HEK293T (cell line): ENCODE data around the gene CRISP2.

Experiments
- CTCF ChIA-PET: fragments of 350-600 bp; formaldehyde crosslinking; extraction: SDS; loops from one replicate; lab custom pipeline; 2021; ENCODE audit warnings: antibody characterized with exemption, inconsistent platforms; lab: Yijun Ruan, JAX
- POLR2A ChIA-PET: fragments of 350-600 bp; formaldehyde crosslinking; extraction: SDS; loops from one replicate; lab custom pipeline; 2020; ENCODE audit warnings: antibody characterized with exemption, inconsistent platforms; lab: Yijun Ruan, JAX
- DNase-seq: peaks from one replicate; pipeline ENCODE4 v3.0.0; 2012; ENCODE audit warnings: mixed read lengths; ENCODE audit errors: extremely low spot score
- ARNT ChIP-seq: fragments of 450-650 bp; IDR thresholded peaks from 2 replicates; pipeline ENCODE4 v1.6.1; 2017; ENCODE audit warnings: mild to moderate bottlenecking
- BHLHE40 ChIP-seq: fragments of 450-650 bp; IDR thresholded peaks from 2 replicates; pipeline ENCODE4 v1.6.1; 2016; ENCODE audit warnings: mild to moderate bottlenecking, moderate library complexity, borderline replicate concordance
- CTBP1 ChIP-seq: fragments of 450-650 bp; IDR thresholded peaks from 2 replicates; pipeline ENCODE4 v1.6.1; 2016; ENCODE audit warnings: borderline replicate concordance
- ELF4 ChIP-seq: fragments of 450-650 bp; IDR thresholded peaks from 2 replicates; pipeline ENCODE4 v1.6.1; 2017; ENCODE audit warnings: antibody characterized with exemption
- FOXA1 ChIP-seq: fragments of 450-650 bp; IDR thresholded peaks from 2 replicates; pipeline ENCODE4 v1.6.1; 2016; ENCODE audit warnings: mild to moderate bottlenecking
- FOXK2 ChIP-seq: fragments of 450-650 bp; IDR thresholded peaks from 2 replicates; pipeline ENCODE4 v1.6.1; 2016; ENCODE audit warnings: mild to moderate bottlenecking
- FOXM1 ChIP-seq: fragments of 450-650 bp; IDR thresholded peaks from 2 replicates; pipeline ENCODE4 v1.6.1; 2017; ENCODE audit warnings: mild to moderate bottlenecking, borderline replicate concordance
- HDGF ChIP-seq: fragments of 450-650 bp; IDR thresholded peaks from 2 replicates; pipeline ENCODE4 v1.6.1; 2017; ENCODE audit warnings: antibody characterized with exemption, borderline replicate concordance
- L3MBTL2 ChIP-seq: fragments of 450-650 bp; conservative IDR thresholded peaks from 2 replicates; pipeline ENCODE4 v1.6.1; 2016; ENCODE audit warnings: mild to moderate bottlenecking
- LEF1 ChIP-seq: fragments of 450-650 bp; IDR thresholded peaks from 2 replicates; pipeline ENCODE4 v1.6.1; 2017; ENCODE audit warnings: mild to moderate bottlenecking, borderline replicate concordance
- NFRKB ChIP-seq: fragments of 450-650 bp; IDR thresholded peaks from 2 replicates; pipeline ENCODE4 v1.6.1; 2016; ENCODE audit warnings: mild to moderate bottlenecking, moderate library complexity
- SP1 ChIP-seq: fragments of 450-650 bp; IDR thresholded peaks from 2 replicates; pipeline ENCODE4 v1.6.1; 2017
- SUZ12 ChIP-seq: fragments of 450-650 bp; IDR thresholded peaks from 2 replicates; pipeline ENCODE4 v1.6.1; 2016; ENCODE audit warnings: mild to moderate bottlenecking
- TARDBP ChIP-seq: fragments of 450-650 bp; IDR thresholded peaks from 2 replicates; pipeline ENCODE4 v1.6.1; 2016
- ZNF384 ChIP-seq: fragments of 450-650 bp; IDR thresholded peaks from 2 replicates; pipeline ENCODE4 v1.6.1; 2016
- TF ChIP-seq, protein P1 (sequence below): fragments of 450-650 bp; IDR thresholded peaks from 2 replicates; pipeline ENCODE4 v1.6.1; 2016

Gene CRISP2, protein sequence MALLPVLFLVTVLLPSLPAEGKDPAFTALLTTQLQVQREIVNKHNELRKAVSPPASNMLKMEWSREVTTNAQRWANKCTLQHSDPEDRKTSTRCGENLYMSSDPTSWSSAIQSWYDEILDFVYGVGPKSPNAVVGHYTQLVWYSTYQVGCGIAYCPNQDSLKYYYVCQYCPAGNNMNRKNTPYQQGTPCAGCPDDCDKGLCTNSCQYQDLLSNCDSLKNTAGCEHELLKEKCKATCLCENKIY

DNA sequence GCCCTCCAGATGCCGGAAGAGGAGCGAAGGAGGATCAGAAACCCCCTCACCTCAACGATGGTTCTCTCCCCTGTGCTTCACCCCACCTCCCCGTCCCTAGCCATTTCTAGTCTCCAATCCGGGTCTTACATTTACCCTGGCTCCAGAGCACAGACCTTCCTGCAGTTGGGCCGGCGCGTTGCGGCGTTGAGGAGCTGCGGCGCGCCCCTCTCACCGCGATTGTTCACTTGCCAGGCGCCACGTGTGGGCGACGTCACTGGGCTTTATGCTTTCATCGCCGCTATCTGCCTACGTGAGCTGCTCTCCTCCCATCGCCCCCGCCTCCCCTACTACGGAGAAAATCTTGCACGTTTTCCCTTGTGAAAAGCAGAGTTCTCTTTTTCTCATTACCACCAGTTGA lies at the start of gene CRISP2:
Gene CRISP2 (minus strand): TSS at position 198 of the 400 bp plus-strand sequence. CDS start 4,347 bp downstream, outside the sequence.
- POLR2A ChIA-PET, result no interaction called here
- TF ChIP-seq FOXM1 (no peak), NFRKB (no peak), ARNT (no peak), ZNF384 (no peak), BHLHE40 (no peak), ELF4 (no peak), SUZ12 (no peak), FOXK2 (no peak), HDGF (no peak)
- CTCF ChIA-PET, result no interaction called here
- DNase-seq, result no peak

DNA sequence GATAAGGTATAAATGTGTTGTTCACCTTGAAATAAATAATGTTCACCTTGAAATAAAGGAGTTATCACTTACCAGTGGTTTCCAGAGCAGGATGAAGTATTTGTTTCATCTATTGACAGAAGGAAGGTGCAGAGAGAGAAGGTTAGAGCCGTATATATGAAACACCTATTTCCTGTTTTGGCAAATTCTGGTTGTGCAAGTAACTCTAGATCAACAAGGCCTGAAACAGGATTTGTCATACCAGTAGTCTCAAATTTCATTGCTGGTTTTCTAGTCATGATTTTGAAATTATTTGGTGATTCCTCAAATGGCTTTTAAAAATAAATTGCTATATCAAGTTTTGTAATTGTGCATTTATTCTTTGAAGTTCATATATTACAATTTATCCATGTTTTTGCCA lies 30.9 kb upstream of the CRISP2 start, which contains the start of gene CRISP3:
Gene CRISP3 (minus strand): TSS at position 130 of the 400 bp plus-strand sequence. CDS start 21 bp downstream, at position 109.
- TF ChIP-seq, protein P1, sequence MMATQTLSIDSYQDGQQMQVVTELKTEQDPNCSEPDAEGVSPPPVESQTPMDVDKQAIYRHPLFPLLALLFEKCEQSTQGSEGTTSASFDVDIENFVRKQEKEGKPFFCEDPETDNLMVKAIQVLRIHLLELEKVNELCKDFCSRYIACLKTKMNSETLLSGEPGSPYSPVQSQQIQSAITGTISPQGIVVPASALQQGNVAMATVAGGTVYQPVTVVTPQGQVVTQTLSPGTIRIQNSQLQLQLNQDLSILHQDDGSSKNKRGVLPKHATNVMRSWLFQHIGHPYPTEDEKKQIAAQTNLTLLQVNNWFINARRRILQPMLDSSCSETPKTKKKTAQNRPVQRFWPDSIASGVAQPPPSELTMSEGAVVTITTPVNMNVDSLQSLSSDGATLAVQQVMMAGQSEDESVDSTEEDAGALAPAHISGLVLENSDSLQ, result no peak
- TF ChIP-seq FOXK2 (no peak), ZNF384 (no peak), FOXM1 (no peak), ELF4 (no peak), LEF1 (no peak), FOXA1 (no peak), L3MBTL2 (no peak), NFRKB (no peak)
- ChIA-PET POLR2A (no interaction called here), CTCF (no interaction called here)
- DNase-seq, result no peak

DNA sequence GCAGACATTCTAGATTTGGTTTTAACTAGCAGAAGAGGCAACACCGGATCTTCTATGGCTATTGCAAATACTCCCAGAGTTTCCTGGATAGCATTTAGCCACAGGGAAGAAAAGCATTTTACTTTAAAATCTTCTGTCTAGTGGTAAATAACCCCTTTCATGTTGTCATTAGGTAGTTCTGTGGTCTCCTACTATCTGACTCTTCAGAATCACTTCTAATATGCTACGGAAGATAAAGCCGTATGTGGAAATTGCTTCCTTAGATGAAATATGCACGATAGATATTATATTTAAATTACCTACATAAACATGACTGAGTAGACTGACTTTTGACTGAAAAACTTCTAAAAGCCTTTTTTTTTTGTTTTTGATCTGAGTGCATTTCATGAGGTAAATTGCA lies 30.1 kb upstream of the CRISP2 start:
- TF ChIP-seq FOXA1 (no peak), FOXM1 (no peak), ZNF384 (no peak), SP1 (no peak), NFRKB (no peak), TARDBP (no peak), LEF1 (no peak), CTBP1 (no peak)
- TF ChIP-seq, protein P1, result no peak
- CTCF ChIA-PET, result no interaction called here
- POLR2A ChIA-PET, result no interaction called here
- no peak for DNase-seq

DNA sequence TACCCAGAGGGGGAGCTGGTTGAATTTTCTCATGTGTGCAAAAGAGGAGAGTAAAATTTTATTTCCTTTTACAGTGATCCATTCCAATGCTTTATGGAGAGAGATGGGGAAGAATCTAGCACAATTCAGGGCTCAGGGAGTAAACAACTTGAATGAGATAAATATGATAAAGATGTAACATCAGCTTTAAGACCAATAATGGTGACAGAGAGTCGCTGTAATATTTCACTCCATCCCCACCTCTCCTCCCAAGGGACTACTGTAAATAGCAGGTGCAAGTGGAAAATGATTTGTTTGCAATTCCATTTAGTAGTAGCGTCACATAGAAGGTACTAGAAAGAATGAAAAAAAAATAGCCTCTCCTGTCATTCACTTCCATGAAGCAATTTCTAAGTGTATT lies 26.1 kb upstream of the CRISP2 start:
- ChIA-PET CTCF (no interaction called here), POLR2A (no interaction called here)
- TF ChIP-seq FOXM1 (no peak), BHLHE40 (no peak), HDGF (no peak), TARDBP (no peak), NFRKB (no peak), SUZ12 (no peak), CTBP1 (no peak), LEF1 (no peak), L3MBTL2 (no peak), FOXK2 (no peak), ARNT (no peak), ZNF384 (no peak), ELF4 (no peak), SP1 (no peak), FOXA1 (no peak)
- TF ChIP-seq, protein P1, result no peak
- no peak for DNase-seq

DNA sequence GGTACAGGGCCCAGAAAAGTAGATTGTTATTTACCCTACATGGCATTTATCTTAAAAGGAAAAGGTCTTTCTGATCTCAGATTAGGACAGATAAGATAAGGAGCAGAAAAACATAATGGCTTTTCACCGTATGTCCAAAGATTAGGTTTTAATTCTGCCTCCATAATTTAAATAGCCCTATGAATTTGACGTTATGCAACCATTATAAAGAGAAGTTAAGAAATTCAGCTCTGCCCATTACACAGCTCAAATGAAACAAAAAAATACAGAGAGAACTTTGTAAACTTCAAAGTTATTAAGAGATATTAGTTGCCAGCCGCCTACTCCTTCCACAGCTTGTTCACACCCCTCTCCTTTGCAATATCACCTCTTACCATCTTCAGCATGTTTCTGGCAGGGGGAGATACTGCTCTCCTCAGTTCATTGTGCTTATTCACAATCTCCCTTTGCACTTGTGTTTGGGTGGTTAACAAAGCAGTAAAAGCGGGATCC lies 22.7 kb upstream of the CRISP2 start:
- no peak for DNase-seq
- POLR2A ChIA-PET, result no interaction called here
- CTCF ChIA-PET, result no interaction called here
- TF ChIP-seq BHLHE40, result no peak
- TF ChIP-seq LEF1, result no peak
- TF ChIP-seq CTBP1, result no peak
- TF ChIP-seq, protein P1, result no peak
- TF ChIP-seq NFRKB, result no peak
- no peak for TF ChIP-seq TARDBP

DNA sequence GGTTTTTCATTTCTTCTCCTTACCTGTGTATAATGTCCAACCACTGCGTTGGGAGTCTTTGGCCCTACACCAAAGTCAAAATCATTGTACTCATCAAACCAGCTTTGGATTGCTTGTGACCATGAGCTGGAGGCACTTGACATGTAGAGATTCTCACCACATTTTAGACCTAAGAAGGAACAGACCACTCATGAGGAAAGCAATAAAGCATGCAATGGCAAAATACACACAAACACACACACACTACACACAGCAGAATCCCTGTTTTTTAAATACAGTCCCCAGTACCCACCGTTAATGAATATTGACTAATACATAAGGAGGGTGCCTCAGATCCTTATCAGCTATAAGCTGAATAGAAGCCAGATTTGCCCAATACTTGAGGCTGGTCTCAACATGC lies 20.3 kb upstream of the CRISP2 start:
- TF ChIP-seq SP1 (no peak), FOXK2 (no peak), ELF4 (no peak), ARNT (no peak), FOXA1 (no peak), NFRKB (no peak), FOXM1 (no peak)
- ChIA-PET CTCF (no interaction called here), POLR2A (no interaction called here)
- no peak for DNase-seq
